Mucosa of descending colon (tissue), 3 donors: Measurements from ENCODE around the gene ENGASE. TPM values are rescaled to one million over a fixed set of nuclear protein-coding genes. Genes with fewer than 3 reads are reported as not detected.

Source experiments
- ATAC-seq: fragments of 200-7000 bp; cut with Tn5 transposase; one replicate; pipeline ENCODE4 v1.9.1; 2020; ENCODE audit warnings: mild to moderate bottlenecking, moderate library complexity
- DNase-seq, 3 donors: peaks; one replicate each; pipeline ENCODE4 v3.0.0-alpha.2; 2020
- H3K36me3 ChIP-seq: fragments of 200-600 bp; one replicate; pipeline ENCODE4 v1.8.0; 2021; ENCODE audit warnings: low read depth, mild to moderate bottlenecking
- H3K4me1 ChIP-seq: fragments of 200-600 bp; one replicate; pipeline ENCODE4 v1.8.0; 2021; ENCODE audit warnings: low read depth, mild to moderate bottlenecking
- H3K4me3 ChIP-seq: fragments of 200-600 bp; one replicate; pipeline ENCODE4 v1.8.0; 2021; ENCODE audit warnings: mild to moderate bottlenecking
- H3K9me3 ChIP-seq: fragments of 200-600 bp; one replicate; pipeline ENCODE4 v1.8.0; 2021; ENCODE audit warnings: mild to moderate bottlenecking
- CTCF ChIP-seq: fragments of 200-600 bp; IDR thresholded peaks from one replicate; pipeline ENCODE4 v1.8.0; 2022; ENCODE audit warnings: antibody characterized with exemption, mild to moderate bottlenecking
- intact Hi-C, 2 donors: fragments of 100-400 bp; cut with DNase I in 1 of 2; cut with micrococcal nuclease in 1 of 2; formaldehyde crosslinking; loops; one replicate each; pipeline versions ENCODE4 v1.11.0 to v1.11.1; 2022; cut with DNase I, micrococcal nuclease
- long read RNA-seq, 2 donors: library from polyadenylated mRNA; unstranded; transcript quantifications; one replicate each; pipeline ENCODE4 v2.0.0, GENCODE V29; 2019 to 2021
- total RNA-seq, 3 donors: library from RNA; stranded (reverse); fragmentation: NEBNext Ultra II Directional in 2 of 3; extraction: Animal tissue kit (Norgen Biotek cat#: 25700) in 2 of 3; gene quantifications; one replicate each; pipeline versions ENCODE4 v1.2.1 to v1.2.4, GENCODE V29; 2021 to 2023
- donor health status: DM: no; HTN: no; CAD: no; lungs with moderate emphysema.
- donor health status: DM: no; HTN: no; CAD: no.
- donor health status: DM: no; HTN: yes; CAD: no.

The ENGASE gene
- total RNA-seq: 100 to 1,000 TPM in 1 of 3 donors, 10 to 100 TPM in 2; 89.6 to 160 (median 97.4) TPM
- long read RNA-seq, donor 1, transcript ENGASE-205 (14 exons, 2,579 nt): major isoform, 7 of 131 reads
- long read RNA-seq, donor 1, partial matches to known transcripts: 52 of 131 reads
- long read RNA-seq, donor 1, other reads (novel, unspliced or antisense): 69 of 131 reads
- long read RNA-seq, donor 2, partial matches to known transcripts: 2 of 3 reads
- long read RNA-seq, donor 2, other reads (novel, unspliced or antisense): 1 of 3 reads

- peak; percentile 94 to 98 (median 96) for DNase-seq
- ATAC-seq: peak; percentile 88
- H3K4me1 ChIP-seq: peaks cover 39% of the 10 kb centered on the region
- no peaks in the 10 kb centered on the region for H3K9me3 ChIP-seq
- no peak for TF ChIP-seq CTCF
- intact Hi-C loops: no loop called here
- peak within 1 kb of the TSS; percentile 81 for H3K4me3 ChIP-seq
- peaks cover 3% of the 10 kb centered on the region for H3K36me3 ChIP-seq
Observed at GRCh38 chr17:79074649-79075445, at the start of gene ENGASE. Gene ENGASE, plus strand, starts transcription at chr17:79074824. Its CDS starts 121 bp downstream, at chr17:79074945.

- peak in 2 of 3 donors; percentile 63 to 67 for DNase-seq
- Histone ChIP-seq H3K4me1 (peaks cover 50% of the 10 kb centered on the region), H3K9me3 (no peaks in the 10 kb centered on the region), H3K36me3 (no peaks in the 10 kb centered on the region), H3K4me3 (no peak overlapping the region)
- peak; percentile 46 for ATAC-seq
- intact Hi-C loops: no loop called here
- no peak for TF ChIP-seq CTCF
Observed at GRCh38 chr17:79024901-79025737, 49.5 kb upstream of the ENGASE start.

- no peak for TF ChIP-seq CTCF
- intact Hi-C loops: no loop called here
- peaks cover 41% of the 10 kb centered on the region for H3K4me1 ChIP-seq
- peak in 1 of 3 donors; percentile 74 for DNase-seq
- no peaks in the 10 kb centered on the region for H3K9me3 ChIP-seq
- no peaks in the 10 kb centered on the region for H3K36me3 ChIP-seq
- no peak overlapping the region for H3K4me3 ChIP-seq
- ATAC-seq: peak; percentile 73
Observed at GRCh38 chr17:79026376-79027273, 48.0 kb upstream of the ENGASE start.

GRCh38 chr17:79027274-79027924 lies 47.2 kb upstream of the ENGASE start:
- no peak for TF ChIP-seq CTCF
- DNase-seq (peak in 1 of 3 donors; percentile 61), ATAC-seq (peak; percentile 2)
- intact Hi-C loops: no loop called here
- Histone ChIP-seq H3K4me3 (no peak overlapping the region), H3K9me3 (no peaks in the 10 kb centered on the region), H3K4me1 (peaks cover 41% of the 10 kb centered on the region), H3K36me3 (no peaks in the 10 kb centered on the region)
